GM20431 (cell line): ENCODE data around the gene BEND7.
"Not testable (repeated sequence)": the region's sequence is repeated elsewhere in the genome, so short reads cannot be mapped to it uniquely, and the experiment has no call there.

ENCODE experiments used
- in situ Hi-C: fragments of 300-500 bp; cut with MseI, MboI; formaldehyde crosslinking; loops from one replicate; pipeline ENCODE4 v1.15.0; 2020; ENCODE audit warnings: low sequenced_read_pairs; ENCODE audit not compliant: unreplicated experiment

The BEND7 gene, protein sequence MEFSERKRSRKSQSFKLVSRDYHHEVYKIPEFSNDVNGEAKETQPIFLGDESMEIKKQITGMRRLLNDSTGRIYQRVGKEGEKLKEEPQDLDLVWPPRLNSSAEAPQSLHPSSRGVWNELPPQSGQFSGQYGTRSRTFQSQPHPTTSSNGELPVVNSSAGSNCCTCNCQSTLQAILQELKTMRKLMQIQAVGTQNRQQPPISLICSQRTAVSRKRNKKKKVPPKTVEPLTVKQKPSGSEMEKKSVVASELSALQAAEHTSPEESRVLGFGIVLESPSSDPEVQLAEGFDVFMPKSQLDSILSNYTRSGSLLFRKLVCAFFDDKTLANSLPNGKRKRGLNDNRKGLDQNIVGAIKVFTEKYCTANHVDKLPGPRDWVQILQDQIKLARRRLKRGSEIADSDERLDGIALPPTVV

DNA sequence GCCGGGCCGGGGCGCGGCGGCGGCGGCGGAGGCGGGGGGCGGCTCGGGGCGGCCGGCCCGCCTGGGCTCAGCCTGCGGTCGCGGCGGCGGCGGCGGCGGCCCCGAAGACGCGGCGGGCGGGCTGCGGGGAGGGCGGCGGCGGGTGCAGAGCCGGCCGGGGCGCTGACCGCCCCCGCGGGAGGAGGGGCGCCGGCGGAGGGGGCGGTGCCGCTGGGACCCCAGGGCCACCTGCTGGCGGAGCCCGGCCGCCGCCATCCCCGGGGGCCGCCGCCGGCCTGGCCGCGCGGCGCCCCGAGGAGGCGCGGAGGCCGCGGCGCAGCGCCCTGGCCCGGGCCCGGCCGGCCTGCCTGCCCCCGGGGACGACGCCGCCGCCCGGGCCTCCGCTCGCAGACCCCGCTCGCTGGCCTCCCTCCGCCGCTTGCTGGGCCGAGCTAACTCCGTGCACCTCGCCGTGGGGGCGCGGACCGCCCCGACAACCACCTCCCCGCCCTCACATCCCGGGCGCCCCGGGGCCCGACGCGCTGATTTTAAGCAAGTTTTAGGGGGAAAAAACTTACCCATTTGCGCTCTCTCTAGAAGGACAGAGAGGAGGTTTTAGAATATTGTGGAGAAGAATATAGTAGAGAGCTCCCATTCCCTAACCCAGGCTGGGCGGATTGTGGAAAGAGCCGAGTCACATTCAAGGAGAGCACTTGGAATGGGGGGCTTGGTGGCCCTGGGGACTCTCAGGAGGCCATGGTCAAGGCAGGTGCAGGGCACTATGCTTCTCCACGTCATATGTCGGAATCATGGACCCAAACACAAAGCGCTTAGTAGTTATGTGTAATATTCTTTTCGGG lies at the start of gene BEND7:
TSS of gene BEND7 (minus strand) at position 140 of the 839 bp plus-strand sequence. CDS start 481 bp downstream, outside the sequence.
- in situ Hi-C loops, result no loop called here

DNA sequence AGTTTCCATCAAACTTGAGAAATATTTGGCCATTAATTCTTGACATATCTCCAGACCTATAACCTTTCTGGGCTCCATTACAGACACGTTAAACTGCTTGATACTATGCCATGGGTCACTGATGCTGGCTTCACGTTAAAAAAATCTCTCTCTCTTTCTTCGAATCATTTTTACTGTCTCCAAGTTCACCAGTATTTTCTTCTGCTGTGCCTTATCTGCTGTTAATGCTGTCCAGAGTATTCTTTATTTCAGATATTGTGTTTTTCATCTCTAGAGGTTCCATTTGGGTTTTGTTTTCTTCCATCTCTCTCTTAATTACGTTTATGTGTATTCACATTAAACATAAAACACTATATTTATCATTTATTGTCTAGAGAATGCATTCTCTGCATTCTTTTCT lies 45.1 kb upstream of the BEND7 start:
- in situ Hi-C loops, result no loop called here

DNA sequence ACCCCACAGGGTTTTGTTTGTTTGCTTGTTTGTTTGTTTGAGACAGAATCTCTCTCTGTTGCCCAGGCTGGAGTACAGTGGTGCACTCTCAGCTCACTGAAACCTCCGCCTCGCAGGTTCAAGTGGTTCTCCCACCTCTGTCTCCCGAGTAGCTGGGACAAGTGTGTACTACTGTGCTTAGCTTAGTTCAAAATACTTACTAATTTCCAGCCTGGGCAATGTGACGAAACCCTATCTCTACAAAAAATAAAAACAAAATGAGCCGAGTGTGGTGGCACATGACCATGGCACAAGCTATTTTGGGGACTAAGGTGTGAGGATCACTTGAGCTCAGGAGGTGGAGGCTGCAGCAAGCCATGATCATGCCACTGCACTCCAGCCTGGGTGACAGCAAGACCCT lies 42.7 kb upstream of the BEND7 start:
- in situ Hi-C loops, result no loop called here

DNA sequence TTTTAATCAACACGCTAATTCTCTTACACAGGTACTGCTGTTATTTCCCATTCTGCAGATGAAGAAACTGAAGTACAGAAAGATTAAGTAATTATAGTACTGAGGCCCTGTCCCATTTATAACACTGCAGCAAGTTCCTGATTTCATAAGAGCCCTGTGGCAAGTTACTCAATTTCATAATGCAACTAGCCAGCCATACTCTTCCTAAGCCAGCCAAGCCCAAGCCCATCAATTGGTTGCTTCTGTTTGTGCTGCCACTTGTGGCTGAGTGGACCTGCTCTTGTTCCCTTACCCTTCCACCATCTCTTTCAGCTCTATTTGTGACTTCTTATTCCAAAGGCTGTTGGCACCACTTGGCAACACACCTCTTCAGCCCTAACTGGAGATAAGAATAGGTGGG lies 38.2 kb upstream of the BEND7 start:
- in situ Hi-C loops, result no loop called here

DNA sequence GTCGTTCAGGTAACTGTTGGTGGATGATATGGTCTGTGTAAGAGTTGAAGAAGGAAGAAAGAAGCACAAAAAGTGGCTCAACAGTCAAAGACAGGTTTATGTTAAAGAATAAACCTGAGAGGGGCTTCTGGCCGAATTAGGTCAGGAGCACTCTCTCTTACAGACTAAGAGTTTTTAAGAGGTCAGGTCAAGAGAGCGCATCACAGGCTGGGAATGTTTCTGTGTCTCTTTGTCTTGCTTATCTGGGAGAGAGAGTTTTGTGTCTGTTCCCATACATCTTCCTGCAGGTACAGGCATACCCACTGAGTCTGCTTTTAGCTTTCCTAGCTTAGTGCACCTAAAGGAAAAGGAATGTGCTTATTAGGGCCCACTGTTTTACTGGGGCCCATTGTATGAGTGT lies 35.8 kb upstream of the BEND7 start:
- in situ Hi-C loops, result no loop called here

DNA sequence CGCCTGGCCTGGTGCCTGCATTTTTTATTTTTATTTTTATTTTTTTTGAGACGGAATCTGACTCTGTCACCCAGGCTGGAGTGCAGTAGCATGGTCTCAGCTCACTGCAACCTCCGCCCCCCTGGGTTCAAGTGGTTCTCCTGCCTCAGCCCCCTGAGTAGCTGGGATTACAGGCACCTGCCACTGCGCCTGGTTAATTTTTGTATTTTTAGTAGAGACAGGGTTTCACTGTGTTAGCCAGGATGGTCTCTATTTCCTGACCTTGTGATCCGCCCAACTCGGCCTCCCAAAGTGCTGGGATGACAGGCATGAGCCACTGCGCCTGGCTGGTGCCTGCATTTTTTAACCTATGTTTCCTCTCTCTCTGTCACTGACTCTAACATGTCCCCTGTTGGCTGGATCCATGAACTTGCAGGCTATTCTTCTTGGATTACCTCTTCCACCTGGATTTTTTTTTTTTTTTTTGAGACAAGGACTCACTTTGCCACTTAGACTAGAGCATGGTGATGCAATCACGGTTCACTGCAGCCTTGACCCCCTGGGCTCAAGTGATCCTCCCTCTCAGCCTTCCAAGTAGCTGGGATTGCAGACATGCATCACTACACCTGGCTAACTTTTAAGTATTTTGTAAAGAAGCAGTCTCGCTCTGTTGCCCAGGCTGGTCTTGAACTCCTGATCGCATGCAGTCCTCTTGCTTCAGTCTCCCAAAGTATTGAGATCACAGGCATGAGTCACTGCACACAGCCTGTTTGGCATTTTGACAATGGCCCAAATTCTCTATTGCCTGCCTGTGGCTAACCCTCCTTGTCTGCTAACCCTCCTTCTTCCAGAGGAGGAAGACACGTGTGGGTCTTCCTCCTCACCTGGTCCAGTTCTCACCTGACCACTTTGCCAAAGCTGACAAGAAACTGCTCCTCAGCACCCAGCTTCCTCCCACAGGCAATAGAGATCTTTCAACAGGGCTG lies 34.9 kb upstream of the BEND7 start:
- in situ Hi-C loops, result no loop called here

DNA sequence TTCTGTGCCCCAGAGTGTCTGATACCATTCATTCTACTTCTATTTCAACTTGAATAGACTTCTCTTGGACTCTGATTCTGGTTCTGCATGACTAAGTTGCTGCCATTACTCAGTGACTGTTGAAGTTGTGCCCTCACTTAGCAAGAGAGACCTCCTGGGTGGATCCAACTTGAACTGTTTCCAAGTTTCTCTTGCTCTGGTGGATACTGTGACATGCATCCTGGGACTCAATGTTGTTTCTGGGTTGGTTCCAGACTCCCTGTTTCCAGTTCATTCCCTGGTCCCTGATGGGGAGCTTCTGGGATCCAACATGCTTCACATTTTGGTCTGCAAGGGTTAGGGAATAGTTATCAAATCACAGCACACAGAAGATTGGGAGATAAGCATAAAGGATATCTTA lies 31.8 kb upstream of the BEND7 start:
- in situ Hi-C loops, result no loop called here

DNA sequence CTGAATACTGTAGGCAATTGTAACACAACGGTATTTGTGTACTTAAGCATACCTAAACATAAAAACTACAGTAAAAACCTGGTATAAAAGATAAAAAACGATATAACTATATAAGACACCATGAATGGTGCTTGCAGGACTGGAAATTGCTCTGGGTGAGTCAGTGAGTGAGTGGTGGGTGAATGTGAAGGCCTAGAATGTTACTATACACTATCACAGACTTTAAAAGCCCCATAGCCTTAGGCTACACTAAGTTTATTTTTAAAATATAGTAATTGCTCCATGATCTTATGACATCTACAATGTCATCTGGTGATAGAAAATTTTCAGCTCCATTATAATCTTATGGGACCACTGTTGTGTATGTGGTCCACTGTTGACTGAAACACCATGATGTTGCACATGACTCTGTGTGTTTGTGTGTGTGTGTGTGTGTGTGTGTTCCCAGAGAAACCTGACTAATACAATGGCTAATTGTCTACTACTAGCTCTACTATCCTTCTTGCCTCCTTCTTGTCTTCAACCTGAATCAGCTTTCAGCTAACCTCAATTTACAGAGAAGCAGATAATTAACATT lies 30.4 kb upstream of the BEND7 start:
- in situ Hi-C loops, result no loop called here

DNA sequence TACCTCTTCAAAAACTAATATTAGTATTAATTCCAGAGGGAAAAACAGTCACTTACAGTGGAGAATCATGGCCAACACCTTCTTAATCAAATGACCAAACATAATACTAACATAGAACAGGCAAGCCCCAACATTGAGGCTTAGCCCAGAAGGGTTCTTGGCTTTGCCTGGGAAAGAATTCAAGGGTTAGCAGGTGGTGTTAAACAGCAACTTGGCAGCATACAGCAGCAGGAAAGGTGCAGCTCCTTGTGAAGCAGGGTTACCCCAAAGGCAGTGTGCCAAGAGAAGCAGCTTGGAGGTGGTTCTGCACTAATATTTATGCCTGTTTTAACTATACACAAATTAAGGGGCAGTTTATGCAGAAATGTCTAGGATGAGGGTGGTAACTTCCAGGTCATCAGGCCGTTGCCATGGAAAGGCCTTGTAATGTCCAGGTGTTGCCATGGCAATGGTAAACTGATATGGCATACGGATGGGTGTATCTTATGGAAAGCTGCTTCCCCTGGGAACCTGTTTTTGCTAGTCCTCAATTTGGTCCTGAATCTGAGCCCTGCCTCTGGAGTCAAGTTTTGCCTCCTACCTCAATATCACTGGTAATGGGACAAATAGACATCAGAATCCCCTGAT lies 27.2 kb upstream of the BEND7 start:
- in situ Hi-C loops, result no loop called here

DNA sequence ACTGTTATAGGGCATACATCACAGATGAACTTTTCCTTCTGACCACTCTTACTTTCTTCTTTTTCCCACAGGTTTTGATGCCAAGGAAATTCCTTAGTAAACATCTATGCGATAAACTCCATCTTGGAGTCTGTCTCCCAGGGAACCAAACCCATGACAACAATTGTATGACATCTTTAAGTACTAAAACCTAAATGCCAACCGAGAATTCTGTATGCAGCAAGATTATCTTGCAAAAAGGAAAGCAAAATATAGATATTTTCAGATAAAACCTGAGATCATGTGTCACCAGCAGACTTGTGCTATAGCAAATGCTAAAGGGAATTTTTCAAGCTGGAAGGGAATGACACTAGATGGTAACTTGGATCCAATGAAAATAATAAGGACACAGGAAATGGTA lies 22.0 kb upstream of the BEND7 start:
- in situ Hi-C loops, result no loop called here

DNA sequence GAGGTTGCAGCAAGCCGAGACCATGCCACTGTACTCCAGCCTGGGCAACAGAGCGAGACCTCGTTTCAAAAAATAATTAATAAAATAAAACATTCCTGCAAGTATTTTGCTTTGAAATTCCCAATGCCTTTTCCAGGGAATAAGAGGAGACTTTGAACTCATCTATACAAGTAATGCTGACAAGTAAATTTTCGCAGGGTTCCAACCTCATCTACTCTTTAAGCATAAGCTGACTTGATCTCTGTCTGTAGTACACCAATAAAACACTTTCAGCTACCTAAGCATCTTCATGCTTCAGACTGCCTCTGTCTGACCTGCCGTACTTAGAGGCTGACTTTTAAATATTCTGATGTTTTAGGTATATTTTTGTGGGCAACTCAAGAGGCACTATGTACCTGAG lies 13.7 kb upstream of the BEND7 start:
- in situ Hi-C loops, result no loop called here

DNA sequence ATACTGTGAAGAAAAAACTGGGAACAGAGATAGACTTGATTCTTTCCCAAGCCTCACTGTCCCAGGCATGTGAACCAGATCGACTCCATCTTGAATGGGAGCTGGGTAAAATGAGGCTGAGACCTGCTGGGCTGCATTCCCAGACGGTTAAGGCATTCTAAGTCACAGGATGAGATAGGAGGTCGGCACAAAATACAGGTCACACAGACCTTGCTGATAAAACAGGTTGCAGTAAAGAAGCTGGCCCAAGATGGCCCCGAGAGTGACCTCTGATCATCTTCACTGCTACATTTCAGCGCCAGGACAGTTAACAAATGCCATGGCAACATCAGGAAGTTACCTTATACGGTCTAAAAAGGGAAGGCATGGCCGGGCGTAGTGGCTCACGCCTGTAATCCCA lies 9.2 kb upstream of the BEND7 start:
- in situ Hi-C loops, result not testable (repeated sequence)

DNA sequence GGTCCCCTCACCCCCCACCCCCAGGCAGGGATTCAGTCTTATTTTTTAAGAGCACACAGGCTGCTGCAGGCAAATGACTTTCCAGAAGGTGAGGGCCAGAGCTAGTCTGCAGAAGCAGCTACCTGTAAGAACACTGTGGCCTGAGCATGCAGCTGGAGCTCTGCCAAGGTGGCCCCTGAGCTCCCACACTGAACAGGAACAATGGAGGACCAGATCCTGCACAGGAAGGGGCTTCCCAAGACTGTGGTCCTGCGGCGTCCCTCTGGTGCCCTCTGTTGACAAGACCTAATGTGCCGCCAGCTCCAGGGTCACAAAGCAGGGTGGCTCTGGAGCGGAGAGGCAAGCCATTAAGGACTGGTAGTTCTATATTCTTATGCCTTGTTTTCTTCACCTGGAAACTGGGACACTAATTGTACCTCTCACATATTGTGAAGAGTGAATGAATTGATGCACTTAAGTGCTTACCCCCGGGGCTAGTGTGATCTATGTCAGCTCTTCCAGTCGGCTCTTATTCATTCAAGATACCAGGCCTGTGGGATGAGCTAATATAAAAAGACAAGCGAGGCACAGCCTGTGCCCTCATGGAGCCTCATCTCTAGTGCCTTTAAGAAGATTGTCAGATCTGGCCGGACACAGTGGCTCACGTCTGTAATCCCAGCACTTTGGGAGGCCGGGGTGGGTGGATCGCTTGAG lies 8.0 kb upstream of the BEND7 start:
- in situ Hi-C loops, result no loop called here

DNA sequence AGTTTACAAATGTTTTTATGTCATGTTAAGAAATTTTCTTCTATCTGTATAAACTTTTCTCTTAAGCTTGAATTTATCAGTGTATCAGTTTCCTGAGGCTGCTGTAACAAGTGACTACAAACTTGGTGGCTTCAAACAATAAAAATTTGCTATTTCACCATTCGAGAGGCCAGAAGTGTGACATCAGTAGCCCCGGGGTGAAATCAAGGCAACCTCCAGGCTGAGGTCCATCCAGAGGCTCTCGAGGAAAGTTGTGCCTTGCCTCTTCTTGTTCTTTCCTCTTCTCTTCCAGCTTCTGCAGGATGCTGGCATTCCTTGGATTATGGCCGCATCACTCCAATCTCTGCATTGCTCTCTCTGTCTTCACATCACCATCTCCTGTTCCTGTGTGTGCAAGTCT lies 6.5 kb upstream of the BEND7 start:
- in situ Hi-C loops, result no loop called here

DNA sequence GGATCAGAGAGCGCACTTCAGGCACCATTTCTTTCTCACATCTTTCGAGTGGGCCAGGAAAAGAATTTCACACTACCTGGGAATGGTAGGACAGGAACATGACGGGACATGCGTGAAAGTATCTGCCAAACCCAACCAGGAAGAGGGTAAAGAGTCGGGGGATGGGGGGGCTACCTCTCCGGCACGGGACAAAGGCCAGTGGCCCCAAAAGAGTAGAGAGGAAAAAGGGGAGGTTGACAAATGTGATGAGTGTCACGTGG lies 830 bp upstream of the BEND7 start:
- in situ Hi-C loops, result no loop called here

DNA sequence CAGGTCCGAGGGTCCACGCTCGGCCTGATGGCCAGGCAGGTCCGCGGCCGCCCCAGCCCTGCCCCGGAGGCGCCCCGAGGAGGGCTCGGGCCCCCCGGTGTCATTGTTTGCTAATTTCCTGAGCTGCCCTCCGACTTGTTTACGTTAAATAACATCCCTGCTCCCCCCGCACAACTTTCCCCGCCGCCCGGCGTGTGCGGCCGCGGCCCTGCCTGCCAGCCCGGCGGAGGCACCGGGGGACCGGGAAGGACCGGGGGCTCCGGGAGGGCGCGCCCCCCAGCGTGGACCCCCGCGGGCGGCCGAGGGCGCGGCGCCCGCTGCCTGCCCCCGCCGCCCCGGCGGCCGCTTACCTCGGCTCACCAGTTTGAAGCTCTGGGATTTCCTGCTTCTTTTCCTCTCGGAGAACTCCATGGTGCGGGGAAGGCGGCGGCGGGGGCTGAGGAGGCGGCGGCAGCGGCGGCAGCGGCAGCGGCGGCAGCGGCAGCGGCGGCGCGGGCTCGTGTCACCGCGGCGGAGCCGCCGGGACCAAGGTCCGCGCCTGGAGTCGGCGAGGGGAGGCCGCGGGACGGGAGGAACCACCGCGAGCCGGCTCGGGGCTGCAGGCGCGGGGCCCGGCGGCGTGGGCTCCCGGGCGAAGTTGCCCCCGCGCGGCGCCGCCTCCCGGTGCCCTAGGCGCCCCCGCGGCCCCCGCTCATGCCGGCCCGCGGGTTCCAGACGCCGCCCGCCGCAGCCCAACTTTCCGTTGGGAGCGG lies 515 bp downstream of the BEND7 start:
- in situ Hi-C loops, result no loop called here

DNA sequence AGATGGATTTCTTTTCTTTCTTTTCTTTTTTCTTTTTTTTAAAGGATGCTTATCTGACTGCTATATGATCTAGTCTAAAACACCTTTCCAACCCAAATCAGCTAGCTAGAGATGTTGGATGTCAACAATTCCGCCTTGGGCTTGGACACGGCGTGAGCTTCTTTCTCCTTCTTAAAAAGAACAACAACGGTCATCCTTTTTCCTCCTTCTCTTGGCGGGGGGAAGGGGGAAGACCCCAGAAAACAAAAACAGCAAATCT lies 1.0 kb downstream of the BEND7 start:
- in situ Hi-C loops, result no loop called here

DNA sequence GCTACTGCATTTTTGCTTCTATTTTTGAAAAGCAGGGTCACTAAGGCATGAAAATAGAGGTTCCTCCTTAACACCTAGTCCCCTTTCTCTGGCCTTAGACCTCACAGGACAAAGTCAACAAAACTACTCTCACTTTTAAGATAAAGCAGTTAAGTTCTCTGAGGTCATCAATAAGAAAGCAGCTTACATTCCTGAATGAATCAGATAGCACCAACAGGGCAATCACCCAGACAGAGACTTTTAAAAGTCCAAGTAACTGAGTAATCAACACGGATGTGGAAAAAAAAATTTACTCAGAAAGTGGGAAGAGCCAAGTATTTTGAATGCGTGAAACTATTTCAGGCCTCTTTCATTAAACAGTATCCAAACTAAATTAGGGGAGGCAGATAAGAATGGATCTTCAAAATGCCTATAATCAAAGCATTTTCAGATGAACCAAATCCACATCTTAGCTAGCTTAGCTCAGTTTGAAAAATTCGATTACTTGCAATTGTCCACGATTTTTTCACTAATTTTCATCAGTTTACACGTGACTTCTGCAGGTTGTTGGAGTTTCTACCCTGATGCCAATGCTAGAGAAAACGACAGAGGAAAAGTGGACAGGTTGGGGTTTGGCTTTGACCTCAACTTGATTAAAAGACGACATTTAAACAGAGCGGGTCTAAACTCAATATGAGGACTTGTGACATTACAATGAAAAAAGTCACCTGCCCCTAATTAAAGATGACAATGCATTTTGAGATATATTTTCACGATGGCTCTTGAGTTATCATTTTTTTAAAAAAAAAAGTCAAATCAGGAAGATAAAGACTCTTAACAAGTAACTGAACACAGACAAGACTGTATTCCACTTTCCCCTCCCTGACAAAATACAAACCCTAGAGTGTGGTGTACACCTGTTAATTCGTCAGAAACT lies 1.6 kb downstream of the BEND7 start:
- in situ Hi-C loops, result no loop called here
